Ovary (tissue), 3 donors: ENCODE results near the gene FAM20A.

Source experiments
- EP300 ChIP-seq: sonication (generic); formaldehyde crosslinking; IDR thresholded peaks from one replicate; pipeline ENCODE4 v1.6.1; 2017; ENCODE audit warnings: antibody characterized with exemption
- POLR2A ChIP-seq: fragments of 450-650 bp; IDR thresholded peaks from one replicate; pipeline ENCODE4 v1.6.1; 2017; ENCODE audit warnings: antibody characterized with exemption, mild to moderate bottlenecking, moderate library complexity
- TF ChIP-seq, protein P1 (sequence below), 3 donors: fragments of 450-650 bp in 2 of 3; fragments of 200-600 bp in 1 of 3; IDR thresholded peaks; one replicate each; pipeline versions ENCODE4 v1.5.1 to v1.8.0; 2016 to 2022; ENCODE audit warnings: antibody characterized with exemption in 3 of 3, mild to moderate bottlenecking in 1 of 3
- donor health status: DM: no; HTN: no; CAD: no.

DNA sequence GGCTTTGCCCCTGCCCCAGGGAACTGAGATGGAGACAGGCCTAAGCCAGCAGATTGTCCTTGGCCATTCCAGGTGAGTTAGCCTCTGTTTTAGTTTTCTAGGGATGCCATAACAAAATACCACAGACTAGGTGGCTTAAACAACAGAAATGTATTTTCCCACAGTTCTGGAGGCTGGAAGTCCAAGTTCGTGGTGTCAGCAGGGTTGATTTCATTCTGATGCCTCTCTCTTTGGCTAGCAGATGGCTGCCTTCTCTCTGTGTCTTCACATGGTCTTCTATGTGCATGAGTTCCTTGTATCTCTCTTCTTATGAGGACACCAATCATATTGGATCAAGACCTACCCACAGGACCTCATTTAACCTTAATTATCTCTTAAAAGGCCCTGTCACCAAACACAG, 12.8 kb downstream of the FAM20A start:
- TF ChIP-seq POLR2A = no peak
- TF ChIP-seq, protein P1, sequence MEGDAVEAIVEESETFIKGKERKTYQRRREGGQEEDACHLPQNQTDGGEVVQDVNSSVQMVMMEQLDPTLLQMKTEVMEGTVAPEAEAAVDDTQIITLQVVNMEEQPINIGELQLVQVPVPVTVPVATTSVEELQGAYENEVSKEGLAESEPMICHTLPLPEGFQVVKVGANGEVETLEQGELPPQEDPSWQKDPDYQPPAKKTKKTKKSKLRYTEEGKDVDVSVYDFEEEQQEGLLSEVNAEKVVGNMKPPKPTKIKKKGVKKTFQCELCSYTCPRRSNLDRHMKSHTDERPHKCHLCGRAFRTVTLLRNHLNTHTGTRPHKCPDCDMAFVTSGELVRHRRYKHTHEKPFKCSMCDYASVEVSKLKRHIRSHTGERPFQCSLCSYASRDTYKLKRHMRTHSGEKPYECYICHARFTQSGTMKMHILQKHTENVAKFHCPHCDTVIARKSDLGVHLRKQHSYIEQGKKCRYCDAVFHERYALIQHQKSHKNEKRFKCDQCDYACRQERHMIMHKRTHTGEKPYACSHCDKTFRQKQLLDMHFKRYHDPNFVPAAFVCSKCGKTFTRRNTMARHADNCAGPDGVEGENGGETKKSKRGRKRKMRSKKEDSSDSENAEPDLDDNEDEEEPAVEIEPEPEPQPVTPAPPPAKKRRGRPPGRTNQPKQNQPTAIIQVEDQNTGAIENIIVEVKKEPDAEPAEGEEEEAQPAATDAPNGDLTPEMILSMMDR (IDR thresholded peaks at IDR 0.05) = no peak
- TF ChIP-seq EP300 = no peak
